Pulmonary artery endothelial cell (primary cell): Measurements from ENCODE around the gene PIM2. TPM values are rescaled to one million over a fixed set of nuclear protein-coding genes. Genes with fewer than 3 reads are reported as not detected.
"Not testable (repeated sequence)": the region's sequence is repeated elsewhere in the genome, so short reads cannot be mapped to it uniquely, and the experiment has no call there.

Experiments used
- DNase-seq: peaks from one replicate; pipeline ENCODE4 v3.0.0-alpha.2; 2011; ENCODE audit warnings: low read depth, low spot score
- total RNA-seq: library from RNA; depleted of rRNA; stranded (reverse); fragments of >200 nt; gene quantifications from 2 replicates; pipeline ENCODE4 v1.2.3, GENCODE V29; 2014

Gene PIM2
- total RNA-seq, 1 donor from 2014 or later = 5.5 TPM

DNA sequence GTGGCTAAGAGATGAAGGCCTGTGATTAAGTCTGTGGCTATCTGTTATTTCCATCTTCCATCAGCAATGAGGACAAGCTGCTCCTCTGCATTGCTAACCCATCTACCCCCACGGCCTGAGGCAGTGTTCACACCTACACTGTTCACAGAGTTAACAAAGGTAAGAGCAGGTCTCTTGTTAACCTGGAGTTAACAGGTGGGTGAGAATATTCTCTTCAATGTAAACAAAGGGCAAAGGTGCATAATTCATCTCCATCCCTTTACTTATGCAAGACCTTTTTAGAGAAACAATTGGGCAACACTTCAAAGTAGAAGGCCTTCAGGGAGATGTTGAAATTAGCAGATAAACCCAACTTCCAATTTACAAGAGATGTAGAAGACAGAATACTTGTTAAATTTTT is 10.2 kb downstream of the PIM2 start:
- DNase-seq = no peak

- DNase-seq = no peak
Observed at GRCh38 chrX:48905090-48905790, 13.6 kb downstream of the PIM2 start.

- no peak for DNase-seq
Observed at GRCh38 chrX:48904626-48905025, 14.2 kb downstream of the PIM2 start.

DNA sequence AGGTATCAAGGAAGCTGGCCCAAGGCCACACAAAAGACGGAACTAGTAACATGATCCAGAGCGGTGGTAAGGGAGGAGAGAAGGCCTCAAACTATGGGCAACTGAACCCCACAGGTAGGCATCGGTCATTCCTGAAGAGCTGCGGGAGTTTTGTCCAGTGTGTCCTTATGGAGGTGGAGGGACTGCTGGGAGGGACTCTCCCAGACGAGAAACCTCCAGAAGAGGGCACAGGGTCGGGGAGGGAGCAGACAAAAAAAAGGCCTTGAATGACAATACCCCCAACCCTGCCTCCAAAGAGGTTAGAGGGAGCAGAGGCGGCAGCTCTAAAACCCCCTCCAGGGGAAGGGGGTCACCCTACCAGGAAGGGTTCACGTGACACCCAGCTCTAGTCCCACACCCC is 14.6 kb downstream of the PIM2 start:
- DNase-seq = no peak

GRCh38 chrX:48903290-48903689 is 15.5 kb downstream of the PIM2 start:
- DNase-seq = no peak

DNA sequence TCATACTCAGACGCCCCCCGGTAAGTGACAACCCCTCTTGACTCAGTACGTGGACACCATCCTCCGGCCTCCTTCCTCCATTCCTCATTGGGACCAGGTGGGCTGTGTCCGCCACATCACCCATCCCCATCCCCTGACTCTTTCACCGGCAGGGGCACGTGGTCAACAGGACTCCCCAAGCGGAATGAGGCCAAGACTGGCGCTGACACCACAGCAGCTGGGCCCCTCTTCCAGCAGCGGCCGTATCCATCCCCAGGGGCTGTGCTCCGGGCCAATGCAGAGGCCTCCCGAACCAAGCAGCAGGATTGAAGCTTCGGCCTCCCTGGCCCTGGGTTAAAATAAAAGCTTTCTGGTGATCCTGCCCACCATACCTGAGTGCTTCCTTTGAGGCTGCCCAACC is 16.0 kb downstream of the PIM2 start:
- no peak for DNase-seq

GRCh38 chrX:48902135-48902534 is 16.7 kb downstream of the PIM2 start:
- no peak for DNase-seq

- no peak for DNase-seq
Observed at GRCh38 chrX:48901069-48901468, 17.8 kb downstream of the PIM2 start.

GRCh38 chrX:48899078-48899410 is 19.8 kb downstream of the PIM2 start:
- DNase-seq = no peak

- peak; percentile 85 for DNase-seq
Observed at GRCh38 chrX:48897625-48898306, 21.1 kb downstream of the PIM2 start, which contains the start of the genes PQBP1 and TIMM17B. Gene PQBP1 (plus strand): TSS chrX:48897930. CDS start chrX:48898510, 580 bp downstream. Gene TIMM17B (minus strand): TSS chrX:48897768. CDS start chrX:48897749, 19 bp downstream.

- peak; percentile 48 for DNase-seq
Observed at GRCh38 chrX:48897157-48897624, 21.6 kb downstream of the PIM2 start.

GRCh38 chrX:48896611-48897011 is 22.2 kb downstream of the PIM2 start:
- no peak for DNase-seq

DNA sequence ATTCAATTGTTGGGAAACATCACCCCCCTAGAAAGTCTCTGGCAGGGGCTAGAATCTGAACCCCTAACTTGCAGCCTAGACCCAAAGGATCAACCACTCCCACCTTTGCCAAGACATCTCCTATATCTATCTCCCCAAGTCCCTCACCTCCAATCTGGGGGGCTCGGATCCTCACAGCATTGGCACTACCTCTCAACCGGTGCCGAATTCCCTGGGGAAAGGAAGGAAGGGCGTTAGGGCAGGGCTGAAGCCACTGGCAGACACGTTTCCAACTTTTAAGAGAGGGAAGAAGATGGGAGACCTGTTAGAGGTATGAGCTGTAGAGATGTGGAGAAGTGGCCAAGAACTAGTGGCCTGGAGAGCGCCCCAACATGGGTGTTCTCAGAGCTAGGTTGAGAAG is 23.9 kb downstream of the PIM2 start:
- DNase-seq = no peak

DNA sequence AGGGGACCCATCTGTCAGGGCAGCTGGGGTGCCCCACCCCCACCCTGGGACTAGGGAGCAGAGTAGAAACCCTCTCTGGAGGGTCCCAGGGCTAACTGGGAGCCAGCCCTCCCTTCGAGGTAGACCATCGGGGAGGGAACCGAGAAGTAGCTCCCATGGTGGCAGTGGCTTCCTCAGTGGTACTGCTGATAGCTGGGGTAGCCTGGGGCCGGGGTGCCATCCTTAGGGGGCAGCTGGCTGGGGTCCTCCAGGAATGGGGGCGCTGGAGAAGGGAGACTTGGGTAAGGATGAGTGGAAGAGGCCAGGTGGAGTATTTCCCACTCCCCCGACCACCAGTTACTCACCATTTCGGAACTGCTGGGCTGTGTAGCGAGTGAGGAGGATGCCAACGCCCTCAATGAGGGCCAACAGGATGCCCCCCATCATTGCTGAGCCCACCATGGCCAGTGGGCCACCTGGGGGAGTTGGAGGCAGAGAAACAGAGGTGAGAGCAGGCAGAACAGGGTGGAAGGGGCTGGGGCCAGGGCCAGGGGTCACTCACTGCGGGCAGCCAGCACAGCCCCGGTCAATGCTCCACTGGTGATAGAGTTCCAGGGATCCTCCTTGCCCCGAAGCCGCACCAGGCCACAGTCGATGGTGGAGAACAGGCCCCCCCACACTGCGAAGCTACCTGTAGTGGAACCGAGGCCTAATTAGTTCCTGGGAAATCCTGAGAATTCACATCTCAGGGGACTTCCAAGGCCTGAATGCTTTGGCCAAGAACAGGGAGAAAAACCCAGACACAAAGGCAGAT is 25.1 kb downstream of the PIM2 start:
- DNase-seq = no peak

DNA sequence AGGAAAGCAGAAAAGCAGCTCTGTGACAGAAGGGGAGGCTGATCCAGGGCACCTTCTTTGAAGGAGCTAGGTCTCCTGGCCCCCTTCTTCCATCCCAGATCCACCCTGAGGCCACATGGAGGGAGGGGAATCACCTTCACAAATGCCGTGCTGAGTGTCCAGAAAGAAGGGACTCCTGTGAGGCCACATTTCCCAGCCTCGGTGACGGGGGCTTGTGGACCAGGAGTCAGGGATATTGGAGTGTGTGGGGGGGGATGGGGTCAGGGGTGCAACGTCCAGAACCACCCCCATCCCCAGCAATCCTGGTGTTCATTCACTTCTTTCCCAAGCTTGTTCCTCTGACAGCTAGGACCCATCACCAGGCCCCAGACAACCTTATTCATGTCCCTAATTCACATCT is 25.9 kb downstream of the PIM2 start:
- DNase-seq = no peak

GRCh38 chrX:48891402-48892288 is 27.2 kb downstream of the PIM2 start:
- peak; percentile 36 for DNase-seq

DNA sequence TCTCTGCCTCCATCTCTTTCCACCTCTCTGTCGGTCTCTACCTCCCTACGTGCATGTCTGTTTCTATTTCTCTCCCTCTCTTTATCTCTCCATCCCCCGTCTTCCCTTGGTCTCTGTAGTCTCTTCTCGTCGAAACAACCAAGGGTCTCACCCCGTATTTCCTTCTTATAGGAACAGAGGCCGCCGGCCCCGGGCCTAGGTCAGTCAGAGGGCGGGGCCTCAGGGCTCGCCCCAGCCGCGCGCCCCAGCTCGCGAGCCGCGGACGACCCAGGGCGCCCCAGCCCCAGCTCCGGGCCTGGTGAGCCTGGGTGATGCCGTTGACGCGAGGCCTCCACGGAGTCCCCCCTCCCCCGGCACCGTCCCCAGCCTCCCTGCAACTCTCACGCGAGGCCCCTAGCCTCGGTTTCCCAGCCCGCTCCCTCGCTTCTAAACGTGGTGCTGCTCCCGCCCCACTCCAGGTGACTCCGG is 27.9 kb downstream of the PIM2 start:
- DNase-seq = no peak

GRCh38 chrX:48890296-48890925 is 28.4 kb downstream of the PIM2 start:
- DNase-seq = no peak

- not testable (repeated sequence) for DNase-seq
Observed at GRCh38 chrX:48886586-48886985, 32.2 kb downstream of the PIM2 start.

DNA sequence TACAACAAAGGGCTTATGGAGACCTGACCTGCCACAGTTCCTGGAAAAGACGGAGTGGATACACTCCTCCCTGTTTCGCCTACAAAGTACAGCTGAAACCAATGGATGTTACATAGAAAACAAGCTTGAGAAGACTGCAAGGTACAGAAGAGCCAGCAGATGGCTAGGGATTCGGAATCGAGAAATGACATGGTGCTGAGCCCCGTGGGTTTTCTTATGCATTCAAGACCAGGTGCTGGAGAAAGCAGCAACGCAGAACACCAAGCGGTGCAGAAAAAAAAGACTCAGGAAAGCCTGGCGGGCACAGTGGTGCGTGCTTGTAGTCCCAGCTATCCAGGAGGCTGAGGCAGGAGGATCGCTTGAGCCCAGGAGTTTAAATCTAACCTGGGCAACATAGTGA is 35.1 kb downstream of the PIM2 start:
- no peak for DNase-seq

GRCh38 chrX:48876944-48877343 is 41.9 kb downstream of the PIM2 start:
- DNase-seq = not testable (repeated sequence)
